Measurements from ENCODE around the gene CAMK2G. TPM values are rescaled to one million over a fixed set of nuclear protein-coding genes. Genes with fewer than 3 reads are reported as not detected.

CAMK2G gene
- total RNA-seq, 2 experiments from 2014 or later: 29.1 to 34.8 TPM

DNA sequence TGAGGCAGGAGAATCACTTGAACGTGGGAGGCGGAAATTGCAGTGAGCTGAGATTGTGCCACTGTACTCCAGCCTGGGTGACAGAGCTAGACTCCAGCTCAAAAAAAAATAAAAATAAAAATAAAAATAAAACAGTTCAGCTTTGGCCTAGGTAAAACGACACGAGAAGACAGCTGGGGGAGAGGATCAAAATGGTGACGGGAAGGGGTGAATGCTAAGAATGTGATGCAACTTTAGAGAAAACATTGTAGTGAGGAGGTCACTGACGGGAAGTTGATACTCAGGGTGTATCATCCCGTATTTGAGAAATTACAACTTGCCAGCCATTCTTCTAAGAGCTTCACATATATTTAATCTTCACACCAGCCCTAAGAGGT lies 64.0 kb downstream of the CAMK2G start:
- peaks cover 54% of the 10 kb centered on the region for H3K36me3 ChIP-seq (ENCODE audit: insufficient read depth, low read length)
- peaks cover 14% of the 10 kb centered on the region; the same call in 1 of the 2 replicates for H3K79me2 ChIP-seq (ENCODE audit: insufficient read depth, low read depth, low read length)
- peak overlapping the region; percentile 87 for H3K4me3 ChIP-seq (ENCODE audit: low read depth, low read length, poor library complexity, severe bottlenecking)
- H3K9me2 ChIP-seq (ENCODE audit: insufficient read depth, low read length): no peaks in the 10 kb centered on the region
- no peak overlapping the region for H2AFZ ChIP-seq (ENCODE audit: low read length)
- no peak for DNase-seq (ENCODE audit: low spot score)
- BruUV-seq (replicated peaks): no TSS peak
- ChIA-PET POLR2A (interaction anchor here (0.5 to 2.0 kb wide), 8 partner anchors 12 to 171 kb away, joined by 3 to 14 read pairs (median 5); partner anchors contain the start of genes CHCHD1 and ZSWIM8), CTCF (ENCODE audit: unreplicated experiment) (interaction anchor here (1.1 kb wide), 1 partner anchor 12 kb away, joined by 3 read pairs; no protein-coding TSS in a partner anchor)
- no peak for TF ChIP-seq EZH2phosphoT487 (IDR thresholded peaks at IDR 0.05; ENCODE audit: borderline replicate concordance, low read depth, low read length)
- TF ChIP-seq, protein P1, sequence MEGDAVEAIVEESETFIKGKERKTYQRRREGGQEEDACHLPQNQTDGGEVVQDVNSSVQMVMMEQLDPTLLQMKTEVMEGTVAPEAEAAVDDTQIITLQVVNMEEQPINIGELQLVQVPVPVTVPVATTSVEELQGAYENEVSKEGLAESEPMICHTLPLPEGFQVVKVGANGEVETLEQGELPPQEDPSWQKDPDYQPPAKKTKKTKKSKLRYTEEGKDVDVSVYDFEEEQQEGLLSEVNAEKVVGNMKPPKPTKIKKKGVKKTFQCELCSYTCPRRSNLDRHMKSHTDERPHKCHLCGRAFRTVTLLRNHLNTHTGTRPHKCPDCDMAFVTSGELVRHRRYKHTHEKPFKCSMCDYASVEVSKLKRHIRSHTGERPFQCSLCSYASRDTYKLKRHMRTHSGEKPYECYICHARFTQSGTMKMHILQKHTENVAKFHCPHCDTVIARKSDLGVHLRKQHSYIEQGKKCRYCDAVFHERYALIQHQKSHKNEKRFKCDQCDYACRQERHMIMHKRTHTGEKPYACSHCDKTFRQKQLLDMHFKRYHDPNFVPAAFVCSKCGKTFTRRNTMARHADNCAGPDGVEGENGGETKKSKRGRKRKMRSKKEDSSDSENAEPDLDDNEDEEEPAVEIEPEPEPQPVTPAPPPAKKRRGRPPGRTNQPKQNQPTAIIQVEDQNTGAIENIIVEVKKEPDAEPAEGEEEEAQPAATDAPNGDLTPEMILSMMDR (conservative IDR thresholded peaks at IDR 0.05; ENCODE audit: low read length): no peak
- no peaks in the 10 kb centered on the region for H3K9me3 ChIP-seq (ENCODE audit: low read length)
- intact Hi-C loops (cut with micrococcal nuclease; ENCODE audit: unreplicated experiment): loop anchor here (2.0 kb wide), 3 partner anchors 14 to 68 kb away; a partner anchor contains a TSS
- H3K4me2 ChIP-seq (ENCODE audit: low read length): peak overlapping the region; percentile 84
- no peaks in the 10 kb centered on the region for H4K20me1 ChIP-seq (ENCODE audit: insufficient read depth, low read length)
- peaks cover 21% of the 10 kb centered on the region for H3K4me1 ChIP-seq (ENCODE audit: insufficient read depth, low read length, poor library complexity, severe bottlenecking)
- H3K27ac ChIP-seq (ENCODE audit: low read depth, low read length, poor library complexity, severe bottlenecking): peak overlapping the region; percentile 70

DNA sequence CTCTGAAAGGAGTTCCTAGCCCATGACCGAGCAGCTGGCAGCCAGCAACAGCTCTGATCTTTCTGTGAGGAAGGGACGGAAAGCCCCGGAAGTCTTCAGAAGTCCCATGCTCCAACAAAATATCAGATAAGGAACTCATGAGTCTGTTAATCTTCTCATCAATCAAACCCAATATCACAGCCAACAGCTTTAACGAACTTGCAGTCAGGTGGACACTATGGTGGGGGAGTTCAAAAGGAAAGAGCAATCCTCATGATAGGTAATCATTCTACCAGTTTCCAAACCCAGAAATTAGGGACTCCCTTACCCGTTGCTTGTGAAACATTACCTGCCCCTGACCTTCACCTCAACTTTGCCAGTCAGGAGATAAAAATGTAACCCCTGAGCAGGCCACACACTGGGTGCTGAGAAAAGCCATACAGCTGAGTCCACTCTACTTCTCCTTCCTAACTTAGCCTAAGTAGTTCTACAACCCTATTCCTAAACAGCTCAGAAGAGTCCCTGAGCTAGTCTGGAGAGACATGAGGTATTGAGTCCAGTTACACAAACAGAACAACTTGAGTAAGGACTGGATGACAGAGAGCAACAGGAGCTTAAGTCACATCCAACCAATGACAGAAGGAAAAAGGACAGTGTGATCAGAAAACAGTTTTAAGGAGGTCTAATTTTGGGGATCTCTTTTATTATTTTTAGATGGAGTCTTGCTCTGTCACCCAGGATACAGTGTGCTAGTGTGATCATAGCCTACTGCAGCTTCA lies 65.1 kb downstream of the CAMK2G start:
- no peak for DNase-seq (ENCODE audit: low spot score)
- BruUV-seq (replicated peaks): TSS peak; percentile 55
- H3K4me3 ChIP-seq (ENCODE audit: low read depth, low read length, poor library complexity, severe bottlenecking): no peak overlapping the region
- TF ChIP-seq, protein P1 (conservative IDR thresholded peaks at IDR 0.05; ENCODE audit: low read length): no peak
- no peak for TF ChIP-seq EZH2phosphoT487 (IDR thresholded peaks at IDR 0.05; ENCODE audit: borderline replicate concordance, low read depth, low read length)
- ChIA-PET CTCF (ENCODE audit: unreplicated experiment) (no interaction called here), POLR2A (interaction anchor here (0.5 to 2.0 kb wide), 15 partner anchors 12 to 1255 kb away, joined by 3 to 14 read pairs (median 4); partner anchors contain the start of genes CHCHD1 and ZSWIM8)
- no peaks in the 10 kb centered on the region for H3K9me2 ChIP-seq (ENCODE audit: insufficient read depth, low read length)
- peaks cover 14% of the 10 kb centered on the region; the same call in 1 of the 2 replicates for H3K79me2 ChIP-seq (ENCODE audit: insufficient read depth, low read depth, low read length)
- no peak overlapping the region for H3K27ac ChIP-seq (ENCODE audit: low read depth, low read length, poor library complexity, severe bottlenecking)
- no peaks in the 10 kb centered on the region for H4K20me1 ChIP-seq (ENCODE audit: insufficient read depth, low read length)
- intact Hi-C loops (cut with micrococcal nuclease; ENCODE audit: unreplicated experiment): no loop called here
- no peak overlapping the region for H3K4me2 ChIP-seq (ENCODE audit: low read length)
- H3K36me3 ChIP-seq (ENCODE audit: insufficient read depth, low read length): peaks cover 61% of the 10 kb centered on the region
- no peak overlapping the region for H2AFZ ChIP-seq (ENCODE audit: low read length)
- H3K4me1 ChIP-seq (ENCODE audit: insufficient read depth, low read length, poor library complexity, severe bottlenecking): peaks cover 22% of the 10 kb centered on the region
- no peaks in the 10 kb centered on the region for H3K9me3 ChIP-seq (ENCODE audit: low read length)
